Measurements from ENCODE around the gene MIA3. TPM values are rescaled to one million over a fixed set of nuclear protein-coding genes. Genes with fewer than 3 reads are reported as not detected.

MIA3 gene
- total RNA-seq, 1 experiment from 2014 or later, result 56.3 TPM

DNA sequence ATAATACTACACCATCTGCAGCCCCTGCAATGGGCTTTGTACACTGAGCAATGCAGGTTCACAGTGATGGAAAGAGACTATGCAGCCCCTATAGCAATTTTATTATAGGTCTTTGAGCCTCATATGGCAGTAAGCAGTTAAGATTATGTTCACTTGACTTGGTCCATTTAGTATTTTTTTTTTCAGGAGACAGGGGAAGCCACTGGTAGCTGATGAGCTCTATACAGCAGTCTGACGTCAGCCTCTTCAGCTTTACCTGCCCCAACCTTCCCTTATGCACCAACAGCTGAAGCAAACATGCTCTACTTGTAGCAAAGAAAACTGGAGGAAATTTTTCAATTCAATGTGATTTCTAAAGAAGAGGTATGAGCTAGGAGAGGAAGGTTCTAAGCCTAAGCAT, 62.2 kb downstream of the MIA3 start:
- DNase-seq (ENCODE audit: low spot score), result no peak
- ChIA-PET POLR2A (ENCODE audit: low non-redundant PET) (interaction anchor here (0.7 kb wide), 1 partner anchor 45 kb away, joined by 4 read pairs; no protein-coding TSS in a partner anchor), CTCF (no interaction called here)
- Histone ChIP-seq H3K36me3 (ENCODE audit: insufficient read depth, low read length, poor library complexity, severe bottlenecking) (peaks cover 3% of the 10 kb centered on the region), H3K4me3 (ENCODE audit: low read depth, low read length, poor library complexity, severe bottlenecking) (no peak overlapping the region), H3K27ac (ENCODE audit: low read depth, low read length, poor library complexity, severe bottlenecking) (no peak overlapping the region), H3K4me1 (ENCODE audit: insufficient read depth, low read length, poor library complexity, severe bottlenecking) (no peaks in the 10 kb centered on the region), H3K27me3 (replicated peaks; ENCODE audit: insufficient read depth, low read depth, low read length, poor library complexity) (no peaks in the 10 kb centered on the region), H3K9me3 (ENCODE audit: low read depth, low read length, poor library complexity, severe bottlenecking) (no peaks in the 10 kb centered on the region)
- BruUV-seq (replicated peaks), result no TSS peak
- TF ChIP-seq EZH2 (IDR thresholded peaks at IDR 0.05; ENCODE audit: borderline replicate concordance, low read depth, low read length, poor library complexity, severe bottlenecking), result no peak
- TF ChIP-seq, protein P1, sequence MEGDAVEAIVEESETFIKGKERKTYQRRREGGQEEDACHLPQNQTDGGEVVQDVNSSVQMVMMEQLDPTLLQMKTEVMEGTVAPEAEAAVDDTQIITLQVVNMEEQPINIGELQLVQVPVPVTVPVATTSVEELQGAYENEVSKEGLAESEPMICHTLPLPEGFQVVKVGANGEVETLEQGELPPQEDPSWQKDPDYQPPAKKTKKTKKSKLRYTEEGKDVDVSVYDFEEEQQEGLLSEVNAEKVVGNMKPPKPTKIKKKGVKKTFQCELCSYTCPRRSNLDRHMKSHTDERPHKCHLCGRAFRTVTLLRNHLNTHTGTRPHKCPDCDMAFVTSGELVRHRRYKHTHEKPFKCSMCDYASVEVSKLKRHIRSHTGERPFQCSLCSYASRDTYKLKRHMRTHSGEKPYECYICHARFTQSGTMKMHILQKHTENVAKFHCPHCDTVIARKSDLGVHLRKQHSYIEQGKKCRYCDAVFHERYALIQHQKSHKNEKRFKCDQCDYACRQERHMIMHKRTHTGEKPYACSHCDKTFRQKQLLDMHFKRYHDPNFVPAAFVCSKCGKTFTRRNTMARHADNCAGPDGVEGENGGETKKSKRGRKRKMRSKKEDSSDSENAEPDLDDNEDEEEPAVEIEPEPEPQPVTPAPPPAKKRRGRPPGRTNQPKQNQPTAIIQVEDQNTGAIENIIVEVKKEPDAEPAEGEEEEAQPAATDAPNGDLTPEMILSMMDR (conservative IDR thresholded peaks at IDR 0.05; ENCODE audit: low read depth, low read length), result no peak
- intact Hi-C loops (cut with micrococcal nuclease; ENCODE audit: unreplicated experiment), result no loop called here

DNA sequence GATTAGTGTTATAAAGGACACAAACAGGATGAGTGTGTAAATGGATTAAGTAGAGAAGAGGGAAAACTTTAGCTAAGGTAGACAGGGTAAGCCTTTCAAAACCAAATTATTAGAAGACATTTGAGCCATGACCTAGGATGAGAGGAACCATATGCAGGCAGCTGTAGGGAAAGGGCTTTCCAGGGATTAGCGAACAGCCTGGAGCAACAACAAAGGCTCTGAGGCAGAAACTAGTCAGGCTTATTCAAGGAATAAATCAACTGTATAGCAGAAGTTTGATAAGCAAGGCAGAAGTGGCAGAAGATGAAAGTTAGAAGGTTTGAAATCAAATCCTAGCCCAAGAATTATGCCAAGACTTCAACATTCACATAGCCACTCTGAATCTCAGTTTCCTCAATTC, 73.1 kb downstream of the MIA3 start:
- H3K27ac ChIP-seq (ENCODE audit: low read depth, low read length, poor library complexity, severe bottlenecking), result no peak overlapping the region
- CTCF ChIA-PET, result interaction anchor here (0.6 kb wide), 1 partner anchor 391 kb away, joined by 3 read pairs; no protein-coding TSS in a partner anchor
- no peak overlapping the region for H3K4me3 ChIP-seq (ENCODE audit: low read depth, low read length, poor library complexity, severe bottlenecking)
- H3K27me3 ChIP-seq (replicated peaks; ENCODE audit: insufficient read depth, low read depth, low read length, poor library complexity), result no peaks in the 10 kb centered on the region
- no peaks in the 10 kb centered on the region for H3K9me3 ChIP-seq (ENCODE audit: low read depth, low read length, poor library complexity, severe bottlenecking)
- peaks cover 18% of the 10 kb centered on the region for H3K36me3 ChIP-seq (ENCODE audit: insufficient read depth, low read length, poor library complexity, severe bottlenecking)
- no peak for DNase-seq (ENCODE audit: low spot score)
- no TSS peak for BruUV-seq (replicated peaks)
- intact Hi-C loops (cut with micrococcal nuclease; ENCODE audit: unreplicated experiment), result no loop called here
- H3K4me1 ChIP-seq (ENCODE audit: insufficient read depth, low read length, poor library complexity, severe bottlenecking), result no peaks in the 10 kb centered on the region
- TF ChIP-seq, protein P1 (conservative IDR thresholded peaks at IDR 0.05; ENCODE audit: low read depth, low read length), result no peak
- no peak for TF ChIP-seq EZH2 (IDR thresholded peaks at IDR 0.05; ENCODE audit: borderline replicate concordance, low read depth, low read length, poor library complexity, severe bottlenecking)
- POLR2A ChIA-PET (ENCODE audit: low non-redundant PET), result no interaction called here

DNA sequence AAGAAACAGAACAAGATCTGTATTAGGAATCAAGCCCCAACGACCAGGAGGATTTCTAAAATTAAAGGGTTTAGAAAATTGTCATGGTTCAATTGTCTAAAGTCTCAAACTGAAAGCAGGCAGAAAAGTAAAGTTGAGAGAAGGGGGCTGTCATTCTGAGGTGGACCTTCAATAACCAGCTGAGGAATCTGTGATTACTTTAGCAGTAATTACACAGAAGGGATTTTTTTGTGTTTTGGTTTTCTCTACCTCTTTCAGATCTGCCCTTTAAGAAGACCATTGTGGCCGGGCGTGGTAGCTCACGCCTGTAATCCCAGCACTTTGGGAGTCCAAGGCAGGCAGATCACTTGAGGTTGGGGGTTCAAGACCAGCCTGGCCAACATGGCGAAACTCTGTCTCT, 77.0 kb downstream of the MIA3 start:
- Histone ChIP-seq H3K4me3 (ENCODE audit: low read depth, low read length, poor library complexity, severe bottlenecking) (no peak overlapping the region), H3K27me3 (replicated peaks; ENCODE audit: insufficient read depth, low read depth, low read length, poor library complexity) (no peaks in the 10 kb centered on the region), H3K4me1 (ENCODE audit: insufficient read depth, low read length, poor library complexity, severe bottlenecking) (no peaks in the 10 kb centered on the region), H3K9me3 (ENCODE audit: low read depth, low read length, poor library complexity, severe bottlenecking) (no peaks in the 10 kb centered on the region), H3K36me3 (ENCODE audit: insufficient read depth, low read length, poor library complexity, severe bottlenecking) (peaks cover 12% of the 10 kb centered on the region), H3K27ac (ENCODE audit: low read depth, low read length, poor library complexity, severe bottlenecking) (no peak overlapping the region)
- CTCF ChIA-PET, result no interaction called here
- TF ChIP-seq, protein P1 (conservative IDR thresholded peaks at IDR 0.05; ENCODE audit: low read depth, low read length), result no peak
- TF ChIP-seq EZH2 (IDR thresholded peaks at IDR 0.05; ENCODE audit: borderline replicate concordance, low read depth, low read length, poor library complexity, severe bottlenecking), result no peak
- DNase-seq (ENCODE audit: low spot score), result no peak
- POLR2A ChIA-PET (ENCODE audit: low non-redundant PET), result interaction anchor here (0.6 kb wide), 1 partner anchor 21 kb away, joined by 3 read pairs; no protein-coding TSS in a partner anchor
- intact Hi-C loops (cut with micrococcal nuclease; ENCODE audit: unreplicated experiment), result no loop called here
- no TSS peak for BruUV-seq (replicated peaks)
